Thoracic aorta (tissue), 2 donors: Measurements from ENCODE around the gene USP28. TPM values are rescaled to one million over a fixed set of nuclear protein-coding genes. Genes with fewer than 3 reads are reported as not detected.

Experiments
- ATAC-seq: fragments of 150-250 bp; one replicate; pipeline ENCODE4 v1.8.0; 2017; ENCODE audit warnings: low read depth; ENCODE audit not compliant: insufficient number of reproducible peaks, low FRiP score
- DNase-seq: peaks from one replicate; pipeline ENCODE4 v3.0.0-alpha.2; 2020; ENCODE audit warnings: low spot score
- H3K27ac ChIP-seq, 2 donors: fragments of 200-600 bp; sonication (generic); 1 replicate in 1 of 2; 2 replicates in 1 of 2; pipeline ENCODE4 v1.5.1; 2016; ENCODE audit warnings: mild to moderate bottlenecking in 2 of 2, moderate library complexity in 2 of 2
- H3K27me3 ChIP-seq: fragments of 200-600 bp; sonication (generic); replicated peaks from 2 replicates; pipeline ENCODE4 v1.6.0; 2016; ENCODE audit warnings: mild to moderate bottlenecking; ENCODE audit not compliant: insufficient read depth
- H3K36me3 ChIP-seq: fragments of 200-600 bp; sonication (generic); one replicate; pipeline ENCODE4 v1.5.1; 2016
- H3K4me1 ChIP-seq, 2 donors: fragments of 200-600 bp; sonication (generic); 1 replicate in 1 of 2; 2 replicates in 1 of 2; pipeline versions ENCODE4 v1.5.1 to v1.6.0; 2016; ENCODE audit warnings: low read depth in 2 of 2, mild to moderate bottlenecking in 1 of 2; ENCODE audit not compliant: control insufficient read depth in 1 of 2
- H3K4me3 ChIP-seq: fragments of 200-600 bp; sonication (generic); 2 replicates; pipeline ENCODE4 v1.5.1; 2016; ENCODE audit warnings: mild to moderate bottlenecking
- H3K9me3 ChIP-seq: fragments of 200-600 bp; sonication (generic); 2 replicates; pipeline ENCODE4 v1.5.1; 2016
- CTCF ChIP-seq: fragments of 200-600 bp; sonication (generic); IDR thresholded peaks from one replicate; pipeline ENCODE4 v1.5.1; 2019; ENCODE audit warnings: antibody characterized with exemption
- total RNA-seq, 2 donors: library from RNA; depleted of rRNA; stranded (reverse); fragments of >200 nt; gene quantifications; one replicate each; pipeline versions ENCODE4 v1.1.0 to v1.2.3, GENCODE V29; 2016

The USP28 gene
- total RNA-seq, 2 donors from 2014 or later = 16.7 to 42.2 TPM

DNA sequence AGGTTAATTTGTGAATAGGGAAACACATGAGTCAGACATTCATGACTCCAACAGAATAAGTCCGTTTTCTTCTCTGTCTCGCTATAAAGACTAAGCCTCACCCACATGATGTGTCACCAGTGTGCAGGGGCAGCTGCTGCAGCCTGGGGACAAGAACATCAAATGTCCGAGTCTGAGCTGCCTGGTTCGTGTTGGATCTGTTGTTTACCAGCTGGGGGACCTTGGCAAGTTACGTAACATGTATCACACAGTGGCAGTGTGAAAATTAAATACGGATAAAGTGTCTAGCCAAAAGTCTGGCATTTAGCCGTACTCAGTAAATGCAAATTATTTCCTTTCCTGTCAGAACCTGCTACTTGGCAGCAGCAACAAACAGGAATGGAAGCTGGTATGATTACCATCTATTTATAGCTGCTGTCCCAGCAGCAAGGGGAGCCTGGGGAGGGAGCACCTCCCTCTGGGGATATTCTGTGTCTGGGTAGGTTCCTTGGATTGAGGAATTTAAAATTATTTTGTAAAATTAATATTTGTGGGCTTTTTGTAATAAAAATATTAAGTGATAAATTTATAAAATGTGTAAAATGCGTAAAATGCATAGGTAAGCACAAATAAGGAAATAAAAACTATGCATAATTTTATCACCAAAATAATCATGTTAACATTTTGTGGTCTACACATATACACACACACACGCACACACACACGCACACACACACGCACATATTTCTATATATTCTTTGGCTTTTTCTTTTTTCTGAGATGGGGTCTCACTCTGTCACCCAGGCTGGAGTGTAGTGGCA, 97.1 kb downstream of the USP28 start:
- Histone ChIP-seq H3K27me3 (no peaks in the 10 kb centered on the region), H3K4me1 (peaks cover 7 to 14% of the 10 kb centered on the region in 2 donors), H3K4me3 (peak overlapping the region; percentile 61), H3K9me3 (no peaks in the 10 kb centered on the region), H3K27ac (peak overlapping the region; percentile 42 to 59), H3K36me3 (no peaks in the 10 kb centered on the region)
- DNase-seq = no peak
- TF ChIP-seq CTCF = no peak
- ATAC-seq = peak; percentile 52

DNA sequence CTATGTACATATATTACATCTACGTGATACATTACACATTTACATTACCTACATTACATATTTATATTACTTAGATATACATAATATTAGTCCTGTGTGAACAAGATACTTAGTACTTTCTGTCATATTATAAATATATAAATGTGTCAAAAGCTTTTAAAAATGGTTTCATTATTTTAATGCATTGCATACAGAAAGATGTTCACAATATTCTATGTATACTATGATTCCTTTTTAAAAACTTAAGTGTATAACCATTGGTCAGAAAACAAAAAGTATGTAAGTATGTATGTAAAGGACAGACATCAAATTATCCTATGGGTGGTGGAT, 101.2 kb downstream of the USP28 start:
- ATAC-seq = no peak

GRCh38 chr11:113773416-113774173, 101.8 kb downstream of the USP28 start, which contains the start of gene ZW10:
TSS of gene ZW10 (minus strand) at chr11:113773692. CDS start at chr11:113773666, 26 bp downstream.
- H3K27me3 ChIP-seq = no peaks in the 10 kb centered on the region
- TF ChIP-seq CTCF = peak; percentile 74

More for the DNA sequence above, 101.2 kb downstream of the USP28 start:
- Histone ChIP-seq H3K27ac (peak overlapping the region in 1 of 2 donors; percentile 59), H3K36me3 (no peaks in the 10 kb centered on the region), H3K27me3 (no peaks in the 10 kb centered on the region), H3K9me3 (no peaks in the 10 kb centered on the region), H3K4me1 (peaks cover 17 to 27% of the 10 kb centered on the region in 2 donors), H3K4me3 (peak overlapping the region; percentile 82)
- no peak for TF ChIP-seq CTCF
- no peak for DNase-seq

DNA sequence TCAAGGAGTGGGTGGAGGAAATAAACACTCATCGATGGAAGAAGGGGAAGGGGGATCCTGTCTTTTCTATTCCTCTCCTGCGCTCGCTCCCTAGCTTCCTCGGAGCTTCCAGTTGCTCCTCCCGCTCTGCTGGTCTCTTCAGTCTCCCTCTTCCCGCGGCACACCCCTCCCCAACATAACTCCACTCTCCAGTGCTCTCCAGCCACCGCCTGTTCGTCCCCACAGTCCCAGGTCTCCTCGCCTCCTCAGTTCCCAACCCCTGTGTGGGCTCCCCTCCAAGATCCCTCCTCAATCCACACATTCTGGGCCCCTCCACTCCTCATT, 102.3 kb downstream of the USP28 start:
- TF ChIP-seq CTCF = no peak
- no peak for DNase-seq
- H3K27me3 ChIP-seq = no peaks in the 10 kb centered on the region
- peaks cover 7% of the 10 kb centered on the region for H3K36me3 ChIP-seq
- H3K4me1 ChIP-seq = peaks cover 11 to 16% of the 10 kb centered on the region in 2 donors
- H3K4me3 ChIP-seq = peak overlapping the region; percentile 82
- no peak for ATAC-seq
- peak overlapping the region; percentile 59 to 74 for H3K27ac ChIP-seq
- H3K9me3 ChIP-seq = no peaks in the 10 kb centered on the region

More at GRCh38 chr11:113773416-113774173, 101.8 kb downstream of the USP28 start, which contains the start of gene ZW10:
- ATAC-seq (peak; percentile 90), DNase-seq (peak; percentile 84)
- peak within 1 kb of the TSS; percentile 82 for H3K4me3 ChIP-seq
- H3K9me3 ChIP-seq = no peaks in the 10 kb centered on the region
- peak within 1 kb of the TSS; percentile 59 to 74 for H3K27ac ChIP-seq
- peaks cover 14 to 22% of the 10 kb centered on the region in 2 donors for H3K4me1 ChIP-seq
- H3K36me3 ChIP-seq = peaks cover 1% of the 10 kb centered on the region

GRCh38 chr11:113771964-113772363, 103.4 kb downstream of the USP28 start:
- H3K9me3 ChIP-seq = no peaks in the 10 kb centered on the region
- H3K27ac ChIP-seq = no peak overlapping the region
- TF ChIP-seq CTCF = no peak
- no peaks in the 10 kb centered on the region for H3K27me3 ChIP-seq
- H3K36me3 ChIP-seq = peaks cover 7% of the 10 kb centered on the region
- ATAC-seq (no peak), DNase-seq (no peak)
- H3K4me3 ChIP-seq = peak overlapping the region; percentile 82
- H3K4me1 ChIP-seq = peaks cover 11 to 13% of the 10 kb centered on the region in 2 donors
